Measurements from ENCODE around the gene FARSB. TPM values are rescaled to one million over a fixed set of nuclear protein-coding genes. Genes with fewer than 3 reads are reported as not detected.
A peak's percentile ranks its signal among the peaks of the same experiment; 100 is the strongest.

Gene FARSB
- total RNA-seq, 4 donors from 2014 or later, result 9.4 to 24.1 (median 16.2) TPM

DNA sequence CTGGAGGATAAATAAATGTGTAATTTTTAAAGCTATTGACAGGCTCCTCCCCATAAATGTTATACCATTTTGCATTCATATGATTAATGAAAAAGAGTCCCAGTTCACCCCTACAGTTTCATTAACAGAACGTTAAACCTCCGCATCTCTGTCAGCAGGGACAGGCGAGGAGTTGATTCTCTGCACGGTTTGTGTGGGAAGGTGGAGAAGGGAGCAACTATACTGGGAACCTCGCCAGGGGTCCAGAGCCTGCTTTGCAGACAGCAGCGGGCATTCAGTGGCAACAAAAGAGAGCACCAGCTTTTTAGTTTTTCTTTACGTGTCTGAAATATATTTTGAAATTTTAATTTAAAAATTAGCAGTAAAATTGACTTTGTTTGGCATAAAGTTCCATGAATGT lies 101.4 kb downstream of the FARSB start:
- intact Hi-C loops (cut with DNase I; ENCODE audit: low total_unique reads), result no loop called here

DNA sequence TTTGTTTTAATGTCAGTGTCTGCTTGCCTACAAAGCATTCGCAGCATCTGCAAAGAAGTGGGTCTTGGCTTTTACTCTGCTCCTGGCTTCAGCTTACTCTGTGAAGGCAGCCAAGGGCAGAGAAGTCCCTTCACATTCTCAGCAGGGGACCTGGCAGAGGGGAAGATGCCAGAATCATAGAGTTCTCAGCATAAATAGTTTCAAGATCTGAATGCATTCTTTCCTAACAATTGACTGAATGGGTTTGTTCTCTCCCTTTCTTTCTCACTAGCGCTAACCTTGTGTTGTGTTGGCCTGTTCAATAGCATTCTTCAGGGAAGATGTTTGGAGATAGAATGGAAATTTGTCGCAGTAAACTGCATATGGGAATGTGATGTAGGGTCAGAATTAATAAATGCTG lies 106.9 kb downstream of the FARSB start:
- Histone ChIP-seq H3K4me3 (no peak overlapping the region), H3K27ac (peak overlapping the region in 1 of 2 donors; percentile 40), H3K27me3 (no peaks in the 10 kb centered on the region), H3K4me1 (peaks cover 0 to 5% of the 10 kb centered on the region in 2 donors), H3K36me3 (no peaks in the 10 kb centered on the region), H3K9me3 (no peaks in the 10 kb centered on the region)
- intact Hi-C loops (cut with DNase I; ENCODE audit: low total_unique reads), result no loop called here
- TF ChIP-seq, protein P1, sequence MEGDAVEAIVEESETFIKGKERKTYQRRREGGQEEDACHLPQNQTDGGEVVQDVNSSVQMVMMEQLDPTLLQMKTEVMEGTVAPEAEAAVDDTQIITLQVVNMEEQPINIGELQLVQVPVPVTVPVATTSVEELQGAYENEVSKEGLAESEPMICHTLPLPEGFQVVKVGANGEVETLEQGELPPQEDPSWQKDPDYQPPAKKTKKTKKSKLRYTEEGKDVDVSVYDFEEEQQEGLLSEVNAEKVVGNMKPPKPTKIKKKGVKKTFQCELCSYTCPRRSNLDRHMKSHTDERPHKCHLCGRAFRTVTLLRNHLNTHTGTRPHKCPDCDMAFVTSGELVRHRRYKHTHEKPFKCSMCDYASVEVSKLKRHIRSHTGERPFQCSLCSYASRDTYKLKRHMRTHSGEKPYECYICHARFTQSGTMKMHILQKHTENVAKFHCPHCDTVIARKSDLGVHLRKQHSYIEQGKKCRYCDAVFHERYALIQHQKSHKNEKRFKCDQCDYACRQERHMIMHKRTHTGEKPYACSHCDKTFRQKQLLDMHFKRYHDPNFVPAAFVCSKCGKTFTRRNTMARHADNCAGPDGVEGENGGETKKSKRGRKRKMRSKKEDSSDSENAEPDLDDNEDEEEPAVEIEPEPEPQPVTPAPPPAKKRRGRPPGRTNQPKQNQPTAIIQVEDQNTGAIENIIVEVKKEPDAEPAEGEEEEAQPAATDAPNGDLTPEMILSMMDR (IDR thresholded peaks at IDR 0.05), result no peak
- no peak for TF ChIP-seq POLR2A (IDR thresholded peaks at IDR 0.05)
- no peak for DNase-seq

More for the DNA sequence above, 101.4 kb downstream of the FARSB start:
- Histone ChIP-seq H3K36me3 (no peaks in the 10 kb centered on the region), H3K27me3 (no peaks in the 10 kb centered on the region), H3K4me1 (no peaks in the 10 kb centered on the region), H3K4me3 (no peak overlapping the region), H3K9me3 (no peaks in the 10 kb centered on the region), H3K27ac (no peak overlapping the region)
- no peak for TF ChIP-seq POLR2A (IDR thresholded peaks at IDR 0.05)
- TF ChIP-seq, protein P1 (IDR thresholded peaks at IDR 0.05), result no peak
- no peak for DNase-seq

DNA sequence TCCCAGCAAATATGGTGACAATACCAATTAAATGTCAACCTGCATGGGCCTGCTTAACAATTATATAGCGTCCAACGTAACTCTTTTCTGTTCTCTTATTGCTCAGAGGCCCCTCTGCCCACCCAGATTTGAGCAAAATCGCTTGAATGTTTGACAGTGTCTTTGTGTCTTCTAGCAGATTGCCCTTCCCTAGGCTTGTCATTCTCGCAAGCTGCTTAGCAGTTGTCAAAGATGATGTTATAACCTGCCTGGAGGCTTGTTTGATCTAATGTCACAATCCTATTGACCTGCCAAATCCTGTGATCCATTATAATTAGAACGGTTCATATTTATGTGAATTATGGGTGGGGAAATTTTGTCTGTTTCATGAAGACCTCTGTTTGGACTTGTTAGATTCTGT lies 108.8 kb downstream of the FARSB start:
- no peak for DNase-seq
- peaks cover 0 to 5% of the 10 kb centered on the region in 2 donors for H3K4me1 ChIP-seq
- H3K27me3 ChIP-seq, result no peaks in the 10 kb centered on the region
- H3K4me3 ChIP-seq, result no peak overlapping the region
- intact Hi-C loops (cut with DNase I; ENCODE audit: low total_unique reads), result no loop called here
- no peaks in the 10 kb centered on the region for H3K36me3 ChIP-seq
- TF ChIP-seq, protein P1 (IDR thresholded peaks at IDR 0.05), result no peak
- H3K27ac ChIP-seq, result no peak overlapping the region
- no peaks in the 10 kb centered on the region for H3K9me3 ChIP-seq

DNA sequence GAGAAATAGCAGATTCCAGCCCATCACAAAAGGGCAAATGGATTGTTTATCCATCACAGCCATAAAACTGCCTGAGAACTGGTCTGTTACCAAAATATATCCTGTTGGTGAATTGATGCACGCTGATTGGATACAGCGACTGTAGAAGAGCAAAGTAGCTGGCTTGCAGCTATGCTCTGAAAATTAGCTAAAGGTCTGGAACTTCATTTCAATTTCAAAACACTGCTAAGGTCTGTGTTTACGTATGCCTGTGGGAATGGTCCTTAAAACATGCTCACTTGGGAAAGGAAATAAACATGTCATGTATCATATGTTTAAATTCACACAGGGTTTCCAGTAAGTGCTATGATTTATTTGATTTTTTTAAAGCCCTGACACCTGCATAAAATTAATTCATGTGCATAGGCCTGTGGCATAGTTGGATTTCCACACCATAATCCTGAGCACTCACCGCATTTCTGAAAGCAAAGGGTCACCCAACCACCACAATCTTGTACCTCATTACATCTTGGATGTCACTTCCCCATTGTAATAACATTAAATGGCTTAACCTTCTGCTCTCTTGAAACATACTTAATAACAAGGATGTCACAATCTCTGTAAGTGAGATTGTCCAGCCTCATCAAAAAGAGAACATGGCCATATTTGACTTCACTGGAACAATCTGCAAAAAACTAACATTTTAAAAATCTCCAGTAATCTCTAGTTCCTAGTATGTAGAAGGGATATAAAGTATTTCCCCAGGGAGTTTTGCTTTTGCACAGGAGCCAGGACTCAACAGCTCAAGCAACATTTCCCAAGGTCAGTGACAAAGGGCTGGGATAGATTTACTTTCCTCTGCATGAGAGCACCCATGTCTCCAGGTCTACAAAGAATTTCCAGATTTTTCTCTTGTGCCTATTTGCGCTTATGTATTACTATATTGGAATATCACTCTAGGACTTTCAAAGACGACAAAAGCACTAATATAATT lies 109.8 kb downstream of the FARSB start:
- Histone ChIP-seq H3K4me3 (no peak overlapping the region), H3K36me3 (no peaks in the 10 kb centered on the region), H3K9me3 (no peaks in the 10 kb centered on the region), H3K4me1 (peaks cover 0 to 5% of the 10 kb centered on the region in 2 donors), H3K27ac (peak overlapping the region in 1 of 2 donors; percentile 13), H3K27me3 (no peaks in the 10 kb centered on the region)
- intact Hi-C loops (cut with DNase I; ENCODE audit: low total_unique reads), result no loop called here
- TF ChIP-seq, protein P1 (IDR thresholded peaks at IDR 0.05), result no peak
- TF ChIP-seq POLR2A (IDR thresholded peaks at IDR 0.05), result no peak
- peak; percentile 38 to 52 for DNase-seq

DNA sequence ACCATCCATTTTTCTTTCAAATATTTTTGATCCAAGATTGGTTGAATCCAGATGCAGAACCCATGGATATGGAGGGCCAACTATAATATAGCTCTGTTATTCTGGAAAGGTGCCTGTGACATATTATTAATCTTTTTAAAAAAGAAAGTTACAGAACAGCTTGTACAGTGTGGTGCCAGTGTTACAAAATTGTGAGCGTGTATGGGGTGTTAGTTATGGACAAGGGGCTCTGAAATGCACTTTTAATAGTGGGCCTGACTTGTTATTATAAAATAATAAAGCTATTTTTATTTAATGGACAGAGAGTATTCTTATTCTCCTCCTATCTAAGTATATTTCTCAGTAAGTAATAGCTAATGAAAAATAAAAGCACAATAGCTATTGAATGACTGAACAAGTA lies 111.2 kb downstream of the FARSB start:
- DNase-seq, result no peak
- intact Hi-C loops (cut with DNase I; ENCODE audit: low total_unique reads), result no loop called here
- no peak overlapping the region for H3K27ac ChIP-seq
- no peak overlapping the region for H3K4me3 ChIP-seq
- no peaks in the 10 kb centered on the region for H3K27me3 ChIP-seq
- TF ChIP-seq POLR2A (IDR thresholded peaks at IDR 0.05), result no peak
- TF ChIP-seq, protein P1 (IDR thresholded peaks at IDR 0.05), result no peak
- no peaks in the 10 kb centered on the region for H3K9me3 ChIP-seq
- H3K4me1 ChIP-seq, result peaks cover 0 to 5% of the 10 kb centered on the region in 2 donors
- H3K36me3 ChIP-seq, result no peaks in the 10 kb centered on the region

Data from uterus (tissue), 4 donors.